Measurements from ENCODE around the gene CD28. TPM values are rescaled to one million over a fixed set of nuclear protein-coding genes. Genes with fewer than 3 reads are reported as not detected.
"Not testable (repeated sequence)": the region's sequence is repeated elsewhere in the genome, so short reads cannot be mapped to it uniquely, and the experiment has no call there.

The CD28 gene
- total RNA-seq, 2 donors from 2014 or later = not detected

GRCh38 chr2:203694191-203694590 lies 12.2 kb upstream of the CD28 start:
- peaks cover 21% of the 10 kb centered on the region for H3K27me3 ChIP-seq (ENCODE audit: control insufficient read depth, insufficient read depth, low read length, poor library complexity, severe bottlenecking)
- WGBS, 2 experiments (ENCODE audit: insufficient coverage in 1 of 2, insufficient read length in 1 of 2) = 89% methylated on average over 3 of the region's 3 CpGs; no CpG with 5 or more reads in 1 of the 2 experiments
- no peak for TF ChIP-seq CTCF (conservative IDR thresholded peaks at IDR 0.05)
- H3K4me3 ChIP-seq (ENCODE audit: low read length) = no peak overlapping the region
- no peak overlapping the region for H3K27ac ChIP-seq (ENCODE audit: low read depth, low read length)
- no peaks in the 10 kb centered on the region for H3K9me3 ChIP-seq (ENCODE audit: control insufficient read depth, low read length)
- H3K4me3 Mint-ChIP-seq = no peak overlapping the region
- H3K9ac ChIP-seq (ENCODE audit: extremely low read depth, low read length, poor library complexity, severe bottlenecking) = no peak overlapping the region
- H3K4me1 ChIP-seq (ENCODE audit: control insufficient read depth, insufficient read depth, low read length) = no peaks in the 10 kb centered on the region
- peaks cover 20% of the 10 kb centered on the region for H3K27me3 Mint-ChIP-seq (ENCODE audit: insufficient read depth)
- H3K4me1 Mint-ChIP-seq = peaks cover 20% of the 10 kb centered on the region
- no peaks in the 10 kb centered on the region for H3K36me3 ChIP-seq (ENCODE audit: control insufficient read depth, insufficient read depth, low read length)
- DNase-seq = no peak
- no peaks in the 10 kb centered on the region for H3K36me3 Mint-ChIP-seq (ENCODE audit: low read depth)
- no peak overlapping the region for H3K27ac Mint-ChIP-seq
- H3K9me3 Mint-ChIP-seq = no peaks in the 10 kb centered on the region

GRCh38 chr2:203697190-203697589 lies 9.2 kb upstream of the CD28 start:
- Histone ChIP-seq H3K9me3 (ENCODE audit: control insufficient read depth, low read length) (no peaks in the 10 kb centered on the region), H3K27me3 (ENCODE audit: control insufficient read depth, insufficient read depth, low read length, poor library complexity, severe bottlenecking) (peaks cover 14% of the 10 kb centered on the region), H3K27ac (ENCODE audit: low read depth, low read length) (no peak overlapping the region), H3K36me3 (ENCODE audit: control insufficient read depth, insufficient read depth, low read length) (no peaks in the 10 kb centered on the region), H3K4me3 (ENCODE audit: low read length) (no peak overlapping the region), H3K9ac (ENCODE audit: extremely low read depth, low read length, poor library complexity, severe bottlenecking) (no peak overlapping the region), H3K4me1 (ENCODE audit: control insufficient read depth, insufficient read depth, low read length) (no peaks in the 10 kb centered on the region)
- Mint-ChIP-seq H3K27ac (no peak overlapping the region), H3K4me3 (no peak overlapping the region), H3K27me3 (ENCODE audit: insufficient read depth) (peaks cover 21% of the 10 kb centered on the region), H3K36me3 (ENCODE audit: low read depth) (no peaks in the 10 kb centered on the region), H3K4me1 (peaks cover 4% of the 10 kb centered on the region), H3K9me3 (peaks cover 6% of the 10 kb centered on the region)
- no peak for DNase-seq
- 100% methylated on average over 1 of the region's 1 CpG for WGBS, 2 experiments (ENCODE audit: insufficient coverage in 1 of 2, insufficient read length in 1 of 2)
- TF ChIP-seq CTCF (conservative IDR thresholded peaks at IDR 0.05) = no peak

GRCh38 chr2:203697763-203698162 lies 8.7 kb upstream of the CD28 start:
- not testable (repeated sequence) for H3K27ac Mint-ChIP-seq; H3K36me3 Mint-ChIP-seq (ENCODE audit: low read depth); DNase-seq; H3K9me3 ChIP-seq (ENCODE audit: control insufficient read depth, low read length); H3K4me1 Mint-ChIP-seq; H3K9ac ChIP-seq (ENCODE audit: extremely low read depth, low read length, poor library complexity, severe bottlenecking); H3K36me3 ChIP-seq (ENCODE audit: control insufficient read depth, insufficient read depth, low read length); H3K27ac ChIP-seq (ENCODE audit: low read depth, low read length); H3K4me1 ChIP-seq (ENCODE audit: control insufficient read depth, insufficient read depth, low read length); H3K9me3 Mint-ChIP-seq; H3K4me3 ChIP-seq (ENCODE audit: low read length); H3K4me3 Mint-ChIP-seq
- peaks cover 14% of the 10 kb centered on the region for H3K27me3 ChIP-seq (ENCODE audit: control insufficient read depth, insufficient read depth, low read length, poor library complexity, severe bottlenecking)
- peaks cover 21% of the 10 kb centered on the region for H3K27me3 Mint-ChIP-seq (ENCODE audit: insufficient read depth)
- 94 to 100% methylated on average over 1 to 2 of the region's 2 CpGs for WGBS, 2 experiments (ENCODE audit: insufficient coverage in 1 of 2, insufficient read length in 1 of 2)

GRCh38 chr2:203698410-203698809 lies 8.0 kb upstream of the CD28 start:
- not testable (repeated sequence) for H3K4me1 ChIP-seq (ENCODE audit: control insufficient read depth, insufficient read depth, low read length); H3K4me3 ChIP-seq (ENCODE audit: low read length); H3K4me1 Mint-ChIP-seq; H3K36me3 ChIP-seq (ENCODE audit: control insufficient read depth, insufficient read depth, low read length); H3K4me3 Mint-ChIP-seq; H3K27ac Mint-ChIP-seq; H3K9me3 Mint-ChIP-seq; H3K27ac ChIP-seq (ENCODE audit: low read depth, low read length); DNase-seq; H3K9me3 ChIP-seq (ENCODE audit: control insufficient read depth, low read length); H3K36me3 Mint-ChIP-seq (ENCODE audit: low read depth); H3K9ac ChIP-seq (ENCODE audit: extremely low read depth, low read length, poor library complexity, severe bottlenecking)
- H3K27me3 ChIP-seq (ENCODE audit: control insufficient read depth, insufficient read depth, low read length, poor library complexity, severe bottlenecking) = peaks cover 14% of the 10 kb centered on the region
- peaks cover 22% of the 10 kb centered on the region for H3K27me3 Mint-ChIP-seq (ENCODE audit: insufficient read depth)
- WGBS, 2 experiments (ENCODE audit: insufficient coverage in 1 of 2, insufficient read length in 1 of 2) = 91 to 93% methylated on average over 5 of the region's 5 CpGs

All from endodermal cell (in vitro differentiated cells).